ENCODE data around the gene PCCA. TPM values are rescaled to one million over a fixed set of nuclear protein-coding genes. Genes with fewer than 3 reads are reported as not detected.
"Not testable (repeated sequence)": the region's sequence is repeated elsewhere in the genome, so short reads cannot be mapped to it uniquely, and the experiment has no call there.

PCCA gene
- total RNA-seq, 4 donors from 2014 or later: 21.2 to 40.9 (median 31.6) TPM

GRCh38 chr13:100564444-100565223 is 475.7 kb downstream of the PCCA start:
- TF ChIP-seq POLR2A (IDR thresholded peaks at IDR 0.05): no peak
- TF ChIP-seq POLR2AphosphoS5 (IDR thresholded peaks at IDR 0.05): no peak
- TF ChIP-seq, protein P1, sequence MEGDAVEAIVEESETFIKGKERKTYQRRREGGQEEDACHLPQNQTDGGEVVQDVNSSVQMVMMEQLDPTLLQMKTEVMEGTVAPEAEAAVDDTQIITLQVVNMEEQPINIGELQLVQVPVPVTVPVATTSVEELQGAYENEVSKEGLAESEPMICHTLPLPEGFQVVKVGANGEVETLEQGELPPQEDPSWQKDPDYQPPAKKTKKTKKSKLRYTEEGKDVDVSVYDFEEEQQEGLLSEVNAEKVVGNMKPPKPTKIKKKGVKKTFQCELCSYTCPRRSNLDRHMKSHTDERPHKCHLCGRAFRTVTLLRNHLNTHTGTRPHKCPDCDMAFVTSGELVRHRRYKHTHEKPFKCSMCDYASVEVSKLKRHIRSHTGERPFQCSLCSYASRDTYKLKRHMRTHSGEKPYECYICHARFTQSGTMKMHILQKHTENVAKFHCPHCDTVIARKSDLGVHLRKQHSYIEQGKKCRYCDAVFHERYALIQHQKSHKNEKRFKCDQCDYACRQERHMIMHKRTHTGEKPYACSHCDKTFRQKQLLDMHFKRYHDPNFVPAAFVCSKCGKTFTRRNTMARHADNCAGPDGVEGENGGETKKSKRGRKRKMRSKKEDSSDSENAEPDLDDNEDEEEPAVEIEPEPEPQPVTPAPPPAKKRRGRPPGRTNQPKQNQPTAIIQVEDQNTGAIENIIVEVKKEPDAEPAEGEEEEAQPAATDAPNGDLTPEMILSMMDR (IDR thresholded peaks at IDR 0.05): no peak
- TF ChIP-seq EP300 (IDR thresholded peaks at IDR 0.05): no peak
- Histone ChIP-seq H3K27ac (no peak overlapping the region), H3K4me1 (peaks cover 9% of the 10 kb centered on the region), H3K36me3 (no peaks in the 10 kb centered on the region), H3K4me3 (no peak overlapping the region), H3K9me3 (no peaks in the 10 kb centered on the region), H3K27me3 (no peaks in the 10 kb centered on the region)
- WGBS: 89% methylated on average over 13 of the region's 13 CpGs
- DNase-seq (ENCODE audit: low spot score in 2 of 2): no peak

GRCh38 chr13:100565286-100565685 is 476.4 kb downstream of the PCCA start:
- H3K4me1 ChIP-seq: peaks cover 8% of the 10 kb centered on the region
- no peaks in the 10 kb centered on the region for H3K9me3 ChIP-seq
- H3K27ac ChIP-seq: no peak overlapping the region
- no peaks in the 10 kb centered on the region for H3K36me3 ChIP-seq
- TF ChIP-seq POLR2A (IDR thresholded peaks at IDR 0.05) (no peak), EP300 (IDR thresholded peaks at IDR 0.05) (no peak), POLR2AphosphoS5 (IDR thresholded peaks at IDR 0.05) (no peak)
- TF ChIP-seq, protein P1 (IDR thresholded peaks at IDR 0.05): no peak
- no peaks in the 10 kb centered on the region for H3K27me3 ChIP-seq
- no peak for DNase-seq (ENCODE audit: low spot score in 2 of 2)
- 71% methylated on average over 8 of the region's 8 CpGs for WGBS
- no peak overlapping the region for H3K4me3 ChIP-seq

DNA sequence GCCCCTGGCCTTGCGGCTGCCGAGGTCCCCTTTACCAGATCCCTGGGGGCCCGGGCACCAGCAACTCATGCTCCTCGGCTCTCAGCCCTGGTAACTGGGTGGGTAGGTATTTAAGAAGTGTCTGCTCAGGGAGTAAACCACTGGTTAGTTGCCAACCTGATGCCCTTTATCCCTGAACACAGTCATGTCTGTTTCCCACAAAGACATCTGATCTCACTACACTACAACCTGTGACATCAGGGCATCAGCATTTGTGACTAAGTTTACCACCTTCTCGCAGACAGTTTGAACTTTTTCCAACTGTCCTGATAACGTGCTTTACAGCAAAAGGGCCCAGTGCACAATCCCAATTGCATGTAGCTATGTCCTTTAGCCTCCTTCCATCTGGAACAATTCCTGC is 477.6 kb downstream of the PCCA start:
- WGBS: 84% methylated on average over 6 of the region's 6 CpGs
- no peaks in the 10 kb centered on the region for H3K36me3 ChIP-seq
- H3K9me3 ChIP-seq: no peaks in the 10 kb centered on the region
- no peaks in the 10 kb centered on the region for H3K4me1 ChIP-seq
- TF ChIP-seq, protein P1 (IDR thresholded peaks at IDR 0.05): no peak
- no peak overlapping the region for H3K4me3 ChIP-seq
- H3K27ac ChIP-seq: no peak overlapping the region
- no peaks in the 10 kb centered on the region for H3K27me3 ChIP-seq
- no peak for DNase-seq (ENCODE audit: low spot score in 2 of 2)

GRCh38 chr13:100573121-100573520 is 484.2 kb downstream of the PCCA start:
- Histone ChIP-seq H3K36me3 (no peaks in the 10 kb centered on the region), H3K4me1 (no peaks in the 10 kb centered on the region), H3K27ac (no peak overlapping the region), H3K27me3 (no peaks in the 10 kb centered on the region), H3K9me3 (no peaks in the 10 kb centered on the region), H3K4me3 (no peak overlapping the region)
- TF ChIP-seq, protein P1 (IDR thresholded peaks at IDR 0.05): peak; percentile 22 to 65
- TF ChIP-seq POLR2AphosphoS5 (IDR thresholded peaks at IDR 0.05): no peak
- WGBS: 41% methylated on average over 2 of the region's 2 CpGs
- DNase-seq (ENCODE audit: low spot score in 2 of 2): no peak

GRCh38 chr13:100577239-100577638 is 488.3 kb downstream of the PCCA start:
- H3K27me3 ChIP-seq; H3K27ac ChIP-seq; H3K9me3 ChIP-seq; DNase-seq (ENCODE audit: low spot score in 2 of 2); H3K4me3 ChIP-seq; H3K36me3 ChIP-seq; H3K4me1 ChIP-seq: not testable (repeated sequence)
- 100% methylated on average over 4 of the region's 4 CpGs for WGBS

Other genes with a start within 250 kb of the PCCA start
- gene ZIC5, start 117.3 kb upstream of the PCCA start, total RNA-seq: not detected
- not detected for gene ZIC2, start 107.3 kb upstream of the PCCA start, total RNA-seq

Measured in suprapubic skin (tissue), 4 donors.